NOMO-1 treated with dmso at 0.1 percent for 144 hours (cell line): ENCODE measurements around the gene ARHGAP15.

Source experiments
- DNase-seq: peaks from one replicate; lab custom pipeline; 2025; ENCODE audit not compliant: unreplicated experiment; lab: John Stamatoyannopoulos, UW

ARHGAP15 gene

GRCh38 chr2:143675021-143675420 is 545.8 kb downstream of the ARHGAP15 start:
- no peak for DNase-seq

GRCh38 chr2:143679617-143680016 is 550.4 kb downstream of the ARHGAP15 start:
- DNase-seq = no peak

- DNase-seq = no peak
Observed at GRCh38 chr2:143680885-143681405, 551.7 kb downstream of the ARHGAP15 start.

GRCh38 chr2:143682436-143683055 is 553.3 kb downstream of the ARHGAP15 start:
- peak; percentile 57 for DNase-seq

GRCh38 chr2:143683977-143684376 is 554.8 kb downstream of the ARHGAP15 start:
- DNase-seq = no peak

GRCh38 chr2:143684551-143685320 is 555.5 kb downstream of the ARHGAP15 start:
- DNase-seq = no peak

- DNase-seq = no peak
Observed at GRCh38 chr2:143685421-143686078, 556.3 kb downstream of the ARHGAP15 start.

- DNase-seq = no peak
Observed at GRCh38 chr2:143686585-143687164, 557.5 kb downstream of the ARHGAP15 start.

GRCh38 chr2:143688248-143688647 is 559.0 kb downstream of the ARHGAP15 start:
- no peak for DNase-seq

- DNase-seq = no peak
Observed at GRCh38 chr2:143688815-143689214, 559.6 kb downstream of the ARHGAP15 start.

- DNase-seq = no peak
Observed at GRCh38 chr2:143689541-143689940, 560.3 kb downstream of the ARHGAP15 start.

GRCh38 chr2:143690235-143690634 is 561.0 kb downstream of the ARHGAP15 start:
- no peak for DNase-seq

- DNase-seq = no peak
Observed at GRCh38 chr2:143691121-143691520, 561.9 kb downstream of the ARHGAP15 start.

- no peak for DNase-seq
Observed at GRCh38 chr2:143692162-143692561, 562.9 kb downstream of the ARHGAP15 start.

- no peak for DNase-seq
Observed at GRCh38 chr2:143692967-143693366, 563.7 kb downstream of the ARHGAP15 start.

- DNase-seq = no peak
Observed at GRCh38 chr2:143694335-143694734, 565.1 kb downstream of the ARHGAP15 start.

- no peak for DNase-seq
Observed at GRCh38 chr2:143696651-143697050, 567.4 kb downstream of the ARHGAP15 start.

- no peak for DNase-seq
Observed at GRCh38 chr2:143697744-143698143, 568.5 kb downstream of the ARHGAP15 start.

GRCh38 chr2:143698352-143698751 is 569.1 kb downstream of the ARHGAP15 start:
- DNase-seq = no peak

- DNase-seq = no peak
Observed at GRCh38 chr2:143698888-143699570, 569.8 kb downstream of the ARHGAP15 start.

GRCh38 chr2:143700865-143701264 is 571.6 kb downstream of the ARHGAP15 start:
- no peak for DNase-seq
